Mesodermal cell (in vitro differentiated cells): ENCODE measurements around the gene LONP2.
"Not testable (repeated sequence)": the region's sequence is repeated elsewhere in the genome, so short reads cannot be mapped to it uniquely, and the experiment has no call there.

Experiments
- H3K27ac ChIP-seq: 2 replicates; pipeline ENCODE4 v1.7.0; 2013; ENCODE audit warnings: mild to moderate bottlenecking, low read depth, low read length, moderate library complexity; ENCODE audit not compliant: severe bottlenecking
- H3K36me3 ChIP-seq: 2 replicates; pipeline ENCODE4 v1.7.1; 2013; ENCODE audit warnings: mild to moderate bottlenecking, low read length, moderate library complexity; ENCODE audit not compliant: control insufficient read depth, insufficient read depth
- H3K4me1 ChIP-seq: one replicate; pipeline ENCODE4 v1.7.1; 2013; ENCODE audit warnings: mild to moderate bottlenecking, low read length; ENCODE audit not compliant: insufficient read depth, control insufficient read depth, poor library complexity, severe bottlenecking
- H3K4me3 ChIP-seq: 2 replicates; pipeline ENCODE4 v1.7.0; 2013; ENCODE audit warnings: low read length, control low read depth, mild to moderate bottlenecking; ENCODE audit not compliant: insufficient read depth, poor library complexity, severe bottlenecking; ENCODE audit errors: extremely low read depth
- H3K9me3 ChIP-seq: 2 replicates; pipeline ENCODE4 v1.7.1; 2013; ENCODE audit warnings: mild to moderate bottlenecking, low read length, moderate library complexity; ENCODE audit not compliant: control insufficient read depth
- WGBS, 2 experiments: methylation state at CpG; one replicate each; pipeline ENCODE4 v1.1.5; 2013; ENCODE audit warnings: missing lambda C conversion rate in 2 of 2; ENCODE audit not compliant: insufficient coverage in 2 of 2; 5-methylcytosine and 5-hydroxymethylcytosine counted together

The LONP2 gene

GRCh38 chr16:48370229-48370628, 126.1 kb downstream of the LONP2 start:
- Histone ChIP-seq H3K4me3 (no peak overlapping the region), H3K36me3 (no peaks in the 10 kb centered on the region), H3K27ac (no peak overlapping the region), H3K9me3 (no peaks in the 10 kb centered on the region), H3K4me1 (peaks cover 21% of the 10 kb centered on the region)
- WGBS, 2 experiments = 92 to 100% methylated on average over 7 of the region's 8 CpGs

- not testable (repeated sequence) for H3K4me3 ChIP-seq, H3K27ac ChIP-seq, H3K36me3 ChIP-seq, H3K9me3 ChIP-seq
- peaks cover 17% of the 10 kb centered on the region for H3K4me1 ChIP-seq
- WGBS, 2 experiments = 93 to 94% methylated on average over 10 to 13 of the region's 18 CpGs
Measured at GRCh38 chr16:48370668-48371392, 126.7 kb downstream of the LONP2 start.

GRCh38 chr16:48371393-48371780, 127.3 kb downstream of the LONP2 start:
- Histone ChIP-seq H3K4me3 (no peak overlapping the region), H3K36me3 (no peaks in the 10 kb centered on the region), H3K9me3 (no peaks in the 10 kb centered on the region), H3K27ac (no peak overlapping the region), H3K4me1 (peaks cover 17% of the 10 kb centered on the region)

- H3K4me3 ChIP-seq = no peak overlapping the region
- H3K9me3 ChIP-seq = no peaks in the 10 kb centered on the region
- H3K27ac ChIP-seq = no peak overlapping the region
- H3K36me3 ChIP-seq = no peaks in the 10 kb centered on the region
- 92 to 97% methylated on average over 3 to 4 of the region's 4 CpGs for WGBS, 2 experiments
- peaks cover 14% of the 10 kb centered on the region for H3K4me1 ChIP-seq
Measured at GRCh38 chr16:48372744-48373143, 128.6 kb downstream of the LONP2 start.

- Histone ChIP-seq H3K27ac (no peak overlapping the region), H3K36me3 (no peaks in the 10 kb centered on the region), H3K4me3 (no peak overlapping the region), H3K9me3 (no peaks in the 10 kb centered on the region), H3K4me1 (peaks cover 14% of the 10 kb centered on the region)
- WGBS, 2 experiments = 89 to 90% methylated on average over 2 of the region's 4 CpGs
Measured at GRCh38 chr16:48373258-48374029, 129.3 kb downstream of the LONP2 start.

- Histone ChIP-seq H3K4me3 (no peak overlapping the region), H3K27ac (no peak overlapping the region), H3K36me3 (no peaks in the 10 kb centered on the region), H3K9me3 (no peaks in the 10 kb centered on the region), H3K4me1 (peaks cover 14% of the 10 kb centered on the region)
- 100% methylated on average over 1 of the region's 2 CpGs; no CpG with 5 or more reads in 1 of the 2 experiments for WGBS, 2 experiments
Measured at GRCh38 chr16:48374255-48374654, 130.2 kb downstream of the LONP2 start.

GRCh38 chr16:48377301-48377700, 133.2 kb downstream of the LONP2 start:
- H3K4me3 ChIP-seq, H3K27ac ChIP-seq, H3K36me3 ChIP-seq, H3K9me3 ChIP-seq: not testable (repeated sequence)
- 86 to 97% methylated on average over 7 of the region's 7 CpGs for WGBS, 2 experiments
- peaks cover 14% of the 10 kb centered on the region for H3K4me1 ChIP-seq

GRCh38 chr16:48378276-48378675, 134.2 kb downstream of the LONP2 start:
- Histone ChIP-seq H3K4me1 (peaks cover 9% of the 10 kb centered on the region), H3K36me3 (no peaks in the 10 kb centered on the region)
- 93 to 100% methylated on average over 2 to 3 of the region's 5 CpGs for WGBS, 2 experiments

GRCh38 chr16:48378836-48379235, 134.7 kb downstream of the LONP2 start:
- Histone ChIP-seq H3K9me3 (no peaks in the 10 kb centered on the region), H3K36me3 (no peaks in the 10 kb centered on the region), H3K27ac (no peak overlapping the region), H3K4me3 (no peak overlapping the region), H3K4me1 (peaks cover 3% of the 10 kb centered on the region)
- WGBS, 2 experiments = 100% methylated on average over 1 of the region's 1 CpG; no CpG with 5 or more reads in 1 of the 2 experiments

More at GRCh38 chr16:48378276-48378675, 134.2 kb downstream of the LONP2 start:
- Histone ChIP-seq H3K27ac (no peak overlapping the region), H3K9me3 (no peaks in the 10 kb centered on the region), H3K4me3 (no peak overlapping the region)

- WGBS, 2 experiments = 91 to 97% methylated on average over 2 to 5 of the region's 5 CpGs
- H3K36me3 ChIP-seq = no peaks in the 10 kb centered on the region
- H3K4me1 ChIP-seq = no peaks in the 10 kb centered on the region
- H3K27ac ChIP-seq = no peak overlapping the region
- H3K4me3 ChIP-seq = no peak overlapping the region
- H3K9me3 ChIP-seq = no peaks in the 10 kb centered on the region
Measured at GRCh38 chr16:48381201-48381600, 137.1 kb downstream of the LONP2 start.

- Histone ChIP-seq H3K4me1 (no peaks in the 10 kb centered on the region), H3K4me3 (no peak overlapping the region), H3K9me3 (no peaks in the 10 kb centered on the region), H3K27ac (no peak overlapping the region), H3K36me3 (no peaks in the 10 kb centered on the region)
- 78 to 100% methylated on average over 2 to 3 of the region's 4 CpGs for WGBS, 2 experiments
Measured at GRCh38 chr16:48382131-48382530, 138.0 kb downstream of the LONP2 start.
